DOHH2 (cell line): ENCODE results near the gene LRPPRC.

Experiments used
- CTCF ChIP-seq: fragments of 200-600 bp; sonication (generic); IDR thresholded peaks from one replicate; pipeline ENCODE4 v1.5.1; 2014; ENCODE audit warnings: antibody characterized with exemption, mild to moderate bottlenecking, low read depth, low read length; ENCODE audit not compliant: poor library complexity, severe bottlenecking
- EZH2phosphoT487 ChIP-seq: fragments of 200-600 bp; sonication (generic); IDR thresholded peaks from 2 replicates; pipeline ENCODE4 v1.6.1; 2017; ENCODE audit warnings: borderline replicate concordance, mild to moderate bottlenecking, antibody characterized with exemption, low read length, moderate library complexity, mixed read lengths

- TF ChIP-seq CTCF (no peak), EZH2phosphoT487 (no peak)
These were observed 152.9 kb downstream of the LRPPRC start for GRCh38 chr2:43842866-43843226.
